K562 treated with DMSO at 1 percent for 4 hours (cell line): ENCODE results near the gene WDFY3. TPM values are rescaled to one million over a fixed set of nuclear protein-coding genes. Genes with fewer than 3 reads are reported as not detected.

Experiments used
- total RNA-seq: library from RNA; unstranded; fragments of 300-600 nt; gene quantifications from 2 replicates; pipeline ENCODE4 v1.2.3, GENCODE V29; 2022; ENCODE audit not compliant: insufficient read depth

Gene WDFY3
- 3.3 and 4.7 TPM in 2 replicates for total RNA-seq

GRCh38 chr4:84966382-84967242 lies at the start of gene WDFY3:
Gene WDFY3 (minus strand): TSS chr4:84966690. CDS start chr4:84860591, 106,099 bp downstream.

